HepG2 (cell line): ENCODE measurements around the gene IGFBP6. TPM values are rescaled to one million over a fixed set of nuclear protein-coding genes. Genes with fewer than 3 reads are reported as not detected.

ENCODE experiments used
- CBFB ChIP-seq: sonication (generic); formaldehyde crosslinking; IDR thresholded peaks from 2 replicates; pipeline ENCODE4 v1.4.0; 2020; ENCODE audit warnings: missing genetic modification reagents
- CREM ChIP-seq, 2 experiments: sonication (generic) in 1 of 2; formaldehyde crosslinking in 1 of 2; IDR thresholded peaks; 2 replicates each; pipeline versions ENCODE4 v1.4.0 to v1.6.1; 2016 to 2020; ENCODE audit warnings: antibody characterized with exemption in 1 of 2, mild to moderate bottlenecking in 1 of 2, missing genetic modification reagents in 1 of 2
- ETV6 ChIP-seq: sonication (generic); formaldehyde crosslinking; conservative IDR thresholded peaks from 2 replicates; pipeline ENCODE4 v1.4.0; 2020; ENCODE audit warnings: missing genetic modification reagents
- KLF6 ChIP-seq: IDR thresholded peaks from 2 replicates; pipeline ENCODE4 v1.8.0; 2016; ENCODE audit warnings: missing biosample characterization, missing genetic modification reagents
- MED8 ChIP-seq: sonication (generic); formaldehyde crosslinking; IDR thresholded peaks from 2 replicates; pipeline ENCODE4 v1.8.1; 2023; ENCODE audit warnings: mild to moderate bottlenecking, missing genetic modification reagents; ENCODE audit not compliant: insufficient replicate concordance
- MEIS1 ChIP-seq: sonication (generic); formaldehyde crosslinking; IDR thresholded peaks from 2 replicates; pipeline ENCODE4 v1.9.0; 2021; ENCODE audit warnings: mild to moderate bottlenecking, missing genetic modification reagents, moderate library complexity, borderline replicate concordance
- RBM39 ChIP-seq: fragments of 200-400 bp; formaldehyde crosslinking; IDR thresholded peaks from one replicate; pipeline ENCODE4 v1.6.1; 2018; ENCODE audit warnings: antibody characterized with exemption, mild to moderate bottlenecking, low read depth, low read length; ENCODE audit not compliant: poor library complexity, severe bottlenecking
- RFX5 ChIP-seq: IDR thresholded peaks from 2 replicates; pipeline ENCODE4 v1.6.1; 2011; ENCODE audit warnings: low read depth, low read length, improper control_type of control experiment
- RXRB ChIP-seq: IDR thresholded peaks from 2 replicates; pipeline ENCODE4 v1.6.1; 2016; ENCODE audit warnings: borderline replicate concordance, missing genetic modification reagents, missing compliant biosample characterization
- TBX3 ChIP-seq: fragments of 450-650 bp; IDR thresholded peaks from 2 replicates; pipeline ENCODE4 v1.6.1; 2017; ENCODE audit warnings: antibody characterized with exemption, mild to moderate bottlenecking, inconsistent platforms, borderline replicate concordance
- ZNF256 ChIP-seq: sonication (generic); formaldehyde crosslinking; conservative IDR thresholded peaks from 2 replicates; pipeline ENCODE4 v1.4.0; 2020; ENCODE audit warnings: missing genetic modification reagents
- ZNF484 ChIP-seq: sonication (generic); formaldehyde crosslinking; IDR thresholded peaks from 2 replicates; pipeline ENCODE4 v1.5.1; 2020; ENCODE audit warnings: mild to moderate bottlenecking, low read depth, missing genetic modification reagents, borderline replicate concordance
- ZNF501 ChIP-seq: sonication (generic); formaldehyde crosslinking; IDR thresholded peaks from 2 replicates; pipeline ENCODE4 v1.5.1; 2020; ENCODE audit warnings: mild to moderate bottlenecking, moderate library complexity, missing genetic modification reagents
- ZNF547 ChIP-seq: sonication (generic); formaldehyde crosslinking; IDR thresholded peaks from 2 replicates; pipeline ENCODE4 v1.5.1; 2020; ENCODE audit warnings: mild to moderate bottlenecking, missing genetic modification reagents
- ZNF558 ChIP-seq: sonication (generic); formaldehyde crosslinking; IDR thresholded peaks from 2 replicates; pipeline ENCODE4 v1.9.0; 2022; ENCODE audit warnings: mild to moderate bottlenecking, missing genetic modification reagents, borderline replicate concordance
- ZNF792 ChIP-seq: IDR thresholded peaks from 2 replicates; pipeline ENCODE4 v1.6.1; 2016
- polyA plus RNA-seq, 8 experiments: library from polyadenylated mRNA; depleted of rRNA in 3 of 8; stranded (reverse) in 7 of 8; unstranded in 1 of 8; fragments of >200 nt; fragmentation: Illumina TruSeq in 4 of 8; extraction: Trizol in 4 of 8; gene quantifications; 2 replicates each; pipeline versions ENCODE4 v1.2.1 to v1.2.3, GENCODE V29; 2011 to 2016; ENCODE audit warnings: low read depth in 4 of 8, missing spikeins in 1 of 8, mixed read lengths in 1 of 8; ENCODE audit not compliant: insufficient read depth in 1 of 8
- total RNA-seq, 5 experiments: library from RNA; depleted of rRNA; stranded (reverse); fragments of >200 nt; fragmentation: Illumina TruSeq; extraction: Trizol; gene quantifications; 2 replicates each; pipeline ENCODE4 v1.2.3, GENCODE V29; 2016; ENCODE audit warnings: low read depth in 1 of 5
- TF ChIP-seq, protein P1 (sequence below): sonication (generic); formaldehyde crosslinking; IDR thresholded peaks from 2 replicates; pipeline ENCODE4 v1.8.1; 2023; ENCODE audit warnings: mild to moderate bottlenecking, missing genetic modification reagents
- TF ChIP-seq, protein P2 (sequence below): sonication (generic); formaldehyde crosslinking; conservative IDR thresholded peaks from 2 replicates; pipeline ENCODE4 v1.8.0; 2022; ENCODE audit warnings: mild to moderate bottlenecking, moderate library complexity, missing genetic modification reagents
- TF ChIP-seq, protein P3 (sequence below): IDR thresholded peaks from 2 replicates; pipeline ENCODE4 v1.6.1; 2016; ENCODE audit warnings: mild to moderate bottlenecking, missing biosample characterization, missing genetic modification reagents
- TF ChIP-seq, protein P4 (sequence below): sonication (generic); formaldehyde crosslinking; IDR thresholded peaks from 2 replicates; pipeline ENCODE4 v1.4.0; 2020; ENCODE audit warnings: missing genetic modification reagents

The IGFBP6 gene
- total and polyA plus RNA-seq, 2 of the 13 experiments (the other 11 are each of a cell fraction or from before 2014, with no cell fraction given), result 3.9 to 25.2 TPM

DNA sequence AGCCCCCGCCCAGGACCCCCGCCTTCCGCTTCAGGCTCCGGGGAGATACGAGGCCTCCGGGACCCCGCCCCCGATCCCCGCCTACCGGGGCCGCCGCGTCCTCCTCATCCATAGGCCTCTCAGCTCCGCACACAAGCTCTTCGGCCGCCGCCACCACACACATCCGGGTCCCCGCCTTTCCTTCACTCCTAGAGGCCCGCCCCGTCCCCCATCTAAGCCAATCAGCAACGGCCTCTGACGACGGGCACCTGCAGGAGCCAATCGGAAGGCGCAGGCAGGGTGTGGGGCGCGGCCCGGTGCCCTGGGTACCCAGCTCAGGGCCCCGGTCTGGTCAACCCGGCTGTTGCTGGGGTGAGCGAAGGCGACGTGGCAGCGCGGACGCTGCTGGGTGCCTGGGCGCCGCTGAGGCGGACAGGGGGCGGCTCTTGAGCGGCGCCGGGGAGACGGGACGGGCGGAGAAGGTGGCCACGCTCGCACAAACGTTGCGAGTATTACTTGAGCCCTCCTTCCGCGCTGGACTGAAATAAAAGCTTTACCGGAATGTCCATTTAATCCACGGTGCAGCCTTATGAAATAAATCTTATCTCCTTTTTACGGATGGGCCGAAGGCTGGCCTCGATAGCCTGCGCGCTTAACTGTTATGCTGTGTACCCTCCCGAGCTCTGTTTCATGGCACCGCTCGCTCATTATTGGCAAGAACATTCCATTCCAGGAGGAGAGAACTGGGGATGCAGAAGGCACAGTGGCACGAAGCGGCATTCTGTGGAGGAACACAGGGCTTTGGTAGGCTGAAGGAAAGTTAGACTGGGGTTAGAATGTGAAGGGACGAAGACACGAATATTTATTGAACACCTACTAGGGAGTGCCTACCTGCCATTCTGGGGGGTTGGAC is 18.0 kb upstream of the IGFBP6 start, which contains the start of gene SPRYD3 (continued):
- TF ChIP-seq CREM (IDR thresholded peaks at IDR 0.05), result peak; percentile 17; the same call in 1 of the 2 replicates
- TF ChIP-seq CREM (CRISPR knock-in tag; IDR thresholded peaks at IDR 0.05), result no peak
- peak; percentile 41 for TF ChIP-seq RBM39
- no peak for TF ChIP-seq ZNF484 (CRISPR knock-in tag)
- TF ChIP-seq, protein P1, sequence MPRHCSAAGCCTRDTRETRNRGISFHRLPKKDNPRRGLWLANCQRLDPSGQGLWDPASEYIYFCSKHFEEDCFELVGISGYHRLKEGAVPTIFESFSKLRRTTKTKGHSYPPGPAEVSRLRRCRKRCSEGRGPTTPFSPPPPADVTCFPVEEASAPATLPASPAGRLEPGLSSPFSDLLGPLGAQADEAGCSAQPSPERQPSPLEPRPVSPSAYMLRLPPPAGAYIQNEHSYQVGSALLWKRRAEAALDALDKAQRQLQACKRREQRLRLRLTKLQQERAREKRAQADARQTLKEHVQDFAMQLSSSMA (CRISPR knock-in tag), result 0 out of 2 replicates have a peak, but pooled peaks have one; percentile 69
- 0 out of 2 replicates have a peak, but pooled peaks have one; percentile 40 for TF ChIP-seq CBFB (CRISPR knock-in tag)
- 0 out of 2 replicates have a peak, but pooled peaks have one; percentile 75 for TF ChIP-seq KLF6 (CRISPR knock-in tag)
- 0 out of 2 replicates have a peak, but pooled peaks have one; percentile 7 for TF ChIP-seq MEIS1 (CRISPR knock-in tag)
- TF ChIP-seq TBX3, result peak; percentile 51; the same call in 1 of the 2 replicates
- TF ChIP-seq, protein P2, sequence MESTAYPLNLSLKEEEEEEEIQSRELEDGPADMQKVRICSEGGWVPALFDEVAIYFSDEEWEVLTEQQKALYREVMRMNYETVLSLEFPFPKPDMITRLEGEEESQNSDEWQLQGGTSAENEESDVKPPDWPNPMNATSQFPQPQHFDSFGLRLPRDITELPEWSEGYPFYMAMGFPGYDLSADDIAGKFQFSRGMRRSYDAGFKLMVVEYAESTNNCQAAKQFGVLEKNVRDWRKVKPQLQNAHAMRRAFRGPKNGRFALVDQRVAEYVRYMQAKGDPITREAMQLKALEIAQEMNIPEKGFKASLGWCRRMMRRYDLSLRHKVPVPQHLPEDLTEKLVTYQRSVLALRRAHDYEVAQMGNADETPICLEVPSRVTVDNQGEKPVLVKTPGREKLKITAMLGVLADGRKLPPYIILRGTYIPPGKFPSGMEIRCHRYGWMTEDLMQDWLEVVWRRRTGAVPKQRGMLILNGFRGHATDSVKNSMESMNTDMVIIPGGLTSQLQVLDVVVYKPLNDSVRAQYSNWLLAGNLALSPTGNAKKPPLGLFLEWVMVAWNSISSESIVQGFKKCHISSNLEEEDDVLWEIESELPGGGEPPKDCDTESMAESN (CRISPR knock-in tag), result peak; percentile 87
- TF ChIP-seq ZNF256 (CRISPR knock-in tag), result no peak
- peak; percentile 90 for TF ChIP-seq RFX5
- TF ChIP-seq, protein P3, sequence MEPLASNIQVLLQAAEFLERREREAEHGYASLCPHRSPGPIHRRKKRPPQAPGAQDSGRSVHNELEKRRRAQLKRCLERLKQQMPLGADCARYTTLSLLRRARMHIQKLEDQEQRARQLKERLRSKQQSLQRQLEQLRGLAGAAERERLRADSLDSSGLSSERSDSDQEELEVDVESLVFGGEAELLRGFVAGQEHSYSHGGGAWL (CRISPR knock-in tag), result peak; percentile 51; the same call in 1 of the 2 replicates
- TF ChIP-seq ZNF547 (CRISPR knock-in tag), result peak; percentile 79
- peak; percentile 48; the same call in 1 of the 2 replicates for TF ChIP-seq ZNF792 (CRISPR knock-in tag)
- no peak for TF ChIP-seq ZNF558 (CRISPR knock-in tag)
- peak; percentile 41 for TF ChIP-seq MED8 (CRISPR knock-in tag)
- TF ChIP-seq, protein P4, sequence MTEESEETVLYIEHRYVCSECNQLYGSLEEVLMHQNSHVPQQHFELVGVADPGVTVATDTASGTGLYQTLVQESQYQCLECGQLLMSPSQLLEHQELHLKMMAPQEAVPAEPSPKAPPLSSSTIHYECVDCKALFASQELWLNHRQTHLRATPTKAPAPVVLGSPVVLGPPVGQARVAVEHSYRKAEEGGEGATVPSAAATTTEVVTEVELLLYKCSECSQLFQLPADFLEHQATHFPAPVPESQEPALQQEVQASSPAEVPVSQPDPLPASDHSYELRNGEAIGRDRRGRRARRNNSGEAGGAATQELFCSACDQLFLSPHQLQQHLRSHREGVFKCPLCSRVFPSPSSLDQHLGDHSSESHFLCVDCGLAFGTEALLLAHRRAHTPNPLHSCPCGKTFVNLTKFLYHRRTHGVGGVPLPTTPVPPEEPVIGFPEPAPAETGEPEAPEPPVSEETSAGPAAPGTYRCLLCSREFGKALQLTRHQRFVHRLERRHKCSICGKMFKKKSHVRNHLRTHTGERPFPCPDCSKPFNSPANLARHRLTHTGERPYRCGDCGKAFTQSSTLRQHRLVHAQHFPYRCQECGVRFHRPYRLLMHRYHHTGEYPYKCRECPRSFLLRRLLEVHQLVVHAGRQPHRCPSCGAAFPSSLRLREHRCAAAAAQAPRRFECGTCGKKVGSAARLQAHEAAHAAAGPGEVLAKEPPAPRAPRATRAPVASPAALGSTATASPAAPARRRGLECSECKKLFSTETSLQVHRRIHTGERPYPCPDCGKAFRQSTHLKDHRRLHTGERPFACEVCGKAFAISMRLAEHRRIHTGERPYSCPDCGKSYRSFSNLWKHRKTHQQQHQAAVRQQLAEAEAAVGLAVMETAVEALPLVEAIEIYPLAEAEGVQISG (CRISPR knock-in tag), result peak; percentile 35; the same call in 1 of the 2 replicates
- 0 out of 2 replicates have a peak, but pooled peaks have one; percentile 43 for TF ChIP-seq RXRB
- TF ChIP-seq ETV6 (CRISPR knock-in tag), result 0 out of 2 replicates have a peak, but pooled peaks have one; percentile 55
- TF ChIP-seq ZNF501 (CRISPR knock-in tag), result peak; percentile 64
